GDM1 (cell line): Measurements from ENCODE around the gene UGT2B7.

Experiments used
- DNase-seq: peaks from one replicate; lab custom pipeline; 2025; lab: John Stamatoyannopoulos, UW

Gene UGT2B7

GRCh38 chr4:69156913-69157312 lies 60.6 kb downstream of the UGT2B7 start:
- DNase-seq, result no peak
